ENCODE measurements around the gene HNRNPUL2.

Gene HNRNPUL2

GRCh38 chr11:62669420-62670161 is 57.7 kb downstream of the HNRNPUL2 start:
- Histone ChIP-seq H3K4me1 (ENCODE audit: control insufficient read depth, insufficient read depth, low read length) (peaks cover 14% of the 10 kb centered on the region), H3K4me3 (ENCODE audit: insufficient read depth, low read depth, low read length) (no peak overlapping the region), H3K36me3 (ENCODE audit: control insufficient read depth, insufficient read depth, low read length) (peaks cover 10% of the 10 kb centered on the region), H3K9me3 (ENCODE audit: control insufficient read depth, low read length) (no peaks in the 10 kb centered on the region), H3K27ac (ENCODE audit: insufficient read depth, low read depth, low read length, poor library complexity, severe bottlenecking) (no peak overlapping the region), H3K27me3 (ENCODE audit: control insufficient read depth, insufficient read depth, low read length, poor library complexity, severe bottlenecking) (no peaks in the 10 kb centered on the region)
- 80 to 88% methylated on average over 4 of the region's 4 CpGs for WGBS, 2 experiments

- peaks cover 14% of the 10 kb centered on the region for H3K4me1 ChIP-seq (ENCODE audit: control insufficient read depth, insufficient read depth, low read length)
- WGBS, 2 experiments = 87 to 98% methylated on average over 2 of the region's 2 CpGs
- H3K36me3 ChIP-seq (ENCODE audit: control insufficient read depth, insufficient read depth, low read length) = peaks cover 8% of the 10 kb centered on the region
- no peaks in the 10 kb centered on the region for H3K9me3 ChIP-seq (ENCODE audit: control insufficient read depth, low read length)
- no peak overlapping the region for H3K4me3 ChIP-seq (ENCODE audit: insufficient read depth, low read depth, low read length)
- H3K27me3 ChIP-seq (ENCODE audit: control insufficient read depth, insufficient read depth, low read length, poor library complexity, severe bottlenecking) = no peaks in the 10 kb centered on the region
- no peak overlapping the region for H3K27ac ChIP-seq (ENCODE audit: insufficient read depth, low read depth, low read length, poor library complexity, severe bottlenecking)
Observed at GRCh38 chr11:62667460-62667859, 59.8 kb downstream of the HNRNPUL2 start.

GRCh38 chr11:62666259-62666926 is 60.9 kb downstream of the HNRNPUL2 start:
- Histone ChIP-seq H3K4me3 (ENCODE audit: insufficient read depth, low read depth, low read length) (peak overlapping the region; percentile 97), H3K9me3 (ENCODE audit: control insufficient read depth, low read length) (no peaks in the 10 kb centered on the region), H3K27ac (ENCODE audit: insufficient read depth, low read depth, low read length, poor library complexity, severe bottlenecking) (no peak overlapping the region), H3K27me3 (ENCODE audit: control insufficient read depth, insufficient read depth, low read length, poor library complexity, severe bottlenecking) (no peaks in the 10 kb centered on the region), H3K36me3 (ENCODE audit: control insufficient read depth, insufficient read depth, low read length) (peaks cover 8% of the 10 kb centered on the region), H3K4me1 (ENCODE audit: control insufficient read depth, insufficient read depth, low read length) (peaks cover 14% of the 10 kb centered on the region)
- 62 to 63% methylated on average over 16 of the region's 16 CpGs for WGBS, 2 experiments

GRCh38 chr11:62665599-62666258 is 61.5 kb downstream of the HNRNPUL2 start:
- 3 to 4% methylated on average over 39 of the region's 39 CpGs for WGBS, 2 experiments
- no peaks in the 10 kb centered on the region for H3K27me3 ChIP-seq (ENCODE audit: control insufficient read depth, insufficient read depth, low read length, poor library complexity, severe bottlenecking)
- H3K4me1 ChIP-seq (ENCODE audit: control insufficient read depth, insufficient read depth, low read length) = peaks cover 14% of the 10 kb centered on the region
- H3K9me3 ChIP-seq (ENCODE audit: control insufficient read depth, low read length) = no peaks in the 10 kb centered on the region
- peak overlapping the region; percentile 80 for H3K27ac ChIP-seq (ENCODE audit: insufficient read depth, low read depth, low read length, poor library complexity, severe bottlenecking)
- peak overlapping the region; percentile 97 for H3K4me3 ChIP-seq (ENCODE audit: insufficient read depth, low read depth, low read length)
- H3K36me3 ChIP-seq (ENCODE audit: control insufficient read depth, insufficient read depth, low read length) = peaks cover 8% of the 10 kb centered on the region

- 0 to 1% methylated on average over 47 of the region's 47 CpGs for WGBS, 2 experiments
- Histone ChIP-seq H3K4me3 (ENCODE audit: insufficient read depth, low read depth, low read length) (peak within 1 kb of the TSS; percentile 97), H3K9me3 (ENCODE audit: control insufficient read depth, low read length) (no peaks in the 10 kb centered on the region), H3K27ac (ENCODE audit: insufficient read depth, low read depth, low read length, poor library complexity, severe bottlenecking) (peak within 1 kb of the TSS; percentile 90), H3K4me1 (ENCODE audit: control insufficient read depth, insufficient read depth, low read length) (peaks cover 14% of the 10 kb centered on the region), H3K36me3 (ENCODE audit: control insufficient read depth, insufficient read depth, low read length) (peaks cover 8% of the 10 kb centered on the region), H3K27me3 (ENCODE audit: control insufficient read depth, insufficient read depth, low read length, poor library complexity, severe bottlenecking) (no peaks in the 10 kb centered on the region)
Observed at GRCh38 chr11:62665075-62665598, 62.1 kb downstream of the HNRNPUL2 start, which contains the start of the genes C11orf98 and CSKMT. C11orf98 (minus strand) TSS chr11:62665210; CDS start chr11:62665169, 41 bp downstream. CSKMT (plus strand) TSS chr11:62665312; CDS start chr11:62665880, 568 bp downstream.

- peak overlapping the region; percentile 90 for H3K27ac ChIP-seq (ENCODE audit: insufficient read depth, low read depth, low read length, poor library complexity, severe bottlenecking)
- peaks cover 8% of the 10 kb centered on the region for H3K36me3 ChIP-seq (ENCODE audit: control insufficient read depth, insufficient read depth, low read length)
- H3K4me3 ChIP-seq (ENCODE audit: insufficient read depth, low read depth, low read length) = peak overlapping the region; percentile 97
- H3K27me3 ChIP-seq (ENCODE audit: control insufficient read depth, insufficient read depth, low read length, poor library complexity, severe bottlenecking) = no peaks in the 10 kb centered on the region
- WGBS, 2 experiments = 3% methylated on average over 36 of the region's 36 CpGs
- H3K4me1 ChIP-seq (ENCODE audit: control insufficient read depth, insufficient read depth, low read length) = peaks cover 14% of the 10 kb centered on the region
- no peaks in the 10 kb centered on the region for H3K9me3 ChIP-seq (ENCODE audit: control insufficient read depth, low read length)
Observed at GRCh38 chr11:62664405-62665074, 62.7 kb downstream of the HNRNPUL2 start.
